Erythroblast (primary cell): Measurements from ENCODE around the gene LTB4R2.

ENCODE experiments used
- GATA1 ChIP-seq: IDR thresholded peaks from 2 replicates; pipeline ENCODE4 v1.6.1; 2011; ENCODE audit warnings: low read depth, mild to moderate bottlenecking, control low read depth, low read length, moderate library complexity
- POLR2A ChIP-seq: IDR thresholded peaks from 2 replicates; pipeline ENCODE4 v1.6.1; 2011; ENCODE audit warnings: mild to moderate bottlenecking, low read length

- no peak for TF ChIP-seq POLR2A
- TF ChIP-seq GATA1 = no peak
These were observed 45.6 kb upstream of the LTB4R2 start for GRCh38 chr14:24264298-24264697.
